Measurements from ENCODE around the gene PITRM1. TPM values are rescaled to one million over a fixed set of nuclear protein-coding genes. Genes with fewer than 3 reads are reported as not detected.

Gene PITRM1
- total RNA-seq, 1 donor from 2014 or later = 46.6 TPM

DNA sequence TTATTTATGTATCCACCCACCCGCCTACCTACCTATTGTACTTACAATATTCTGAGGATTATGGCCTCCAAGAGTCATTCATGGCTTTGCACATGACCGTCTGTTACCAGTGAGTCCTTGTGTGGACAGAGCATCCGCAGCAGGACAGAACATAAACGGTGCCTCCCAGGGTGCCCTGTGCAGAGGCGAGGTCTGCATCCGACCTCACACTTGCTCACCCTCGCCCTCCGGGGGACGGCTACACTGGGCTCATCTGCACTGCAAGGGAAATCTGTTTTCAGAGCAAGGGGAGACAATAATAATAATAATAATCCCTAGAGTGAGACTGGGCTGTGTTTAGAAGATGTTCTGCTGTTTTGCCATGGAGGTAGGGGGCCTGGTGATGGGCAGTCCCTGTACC is 75.4 kb downstream of the PITRM1 start:
- DNase-seq (ENCODE audit: low read depth, low spot score) = no peak
- Mint-ChIP-seq H3K4me3 (no peak overlapping the region), H3K27me3 (ENCODE audit: low read depth) (no peaks in the 10 kb centered on the region), H3K36me3 (ENCODE audit: low read depth) (peaks cover 14% of the 10 kb centered on the region), H3K9me3 (no peaks in the 10 kb centered on the region), H3K27ac (ENCODE audit: unreplicated experiment) (no peak overlapping the region), H3K4me1 (peaks cover 11% of the 10 kb centered on the region)
- no peak for TF ChIP-seq CTCF (conservative IDR thresholded peaks at IDR 0.05)

GRCh38 chr10:3096149-3096548 is 76.4 kb downstream of the PITRM1 start:
- no peak for TF ChIP-seq CTCF (conservative IDR thresholded peaks at IDR 0.05)
- H3K27ac Mint-ChIP-seq (ENCODE audit: unreplicated experiment) = no peak overlapping the region
- DNase-seq (ENCODE audit: low read depth, low spot score) = no peak
- peaks cover 13% of the 10 kb centered on the region for H3K36me3 Mint-ChIP-seq (ENCODE audit: low read depth)
- H3K4me1 Mint-ChIP-seq = peaks cover 11% of the 10 kb centered on the region
- no peaks in the 10 kb centered on the region for H3K9me3 Mint-ChIP-seq
- H3K27me3 Mint-ChIP-seq (ENCODE audit: low read depth) = no peaks in the 10 kb centered on the region
- no peak overlapping the region for H3K4me3 Mint-ChIP-seq

- H3K27ac Mint-ChIP-seq (ENCODE audit: unreplicated experiment) = no peak overlapping the region
- TF ChIP-seq CTCF (conservative IDR thresholded peaks at IDR 0.05) = no peak
- peaks cover 10% of the 10 kb centered on the region for H3K36me3 Mint-ChIP-seq (ENCODE audit: low read depth)
- no peak for DNase-seq (ENCODE audit: low read depth, low spot score)
- H3K4me1 Mint-ChIP-seq = peaks cover 11% of the 10 kb centered on the region
- H3K4me3 Mint-ChIP-seq = no peak overlapping the region
- no peaks in the 10 kb centered on the region for H3K27me3 Mint-ChIP-seq (ENCODE audit: low read depth)
- H3K9me3 Mint-ChIP-seq = no peaks in the 10 kb centered on the region
These were observed 77.0 kb downstream of the PITRM1 start for GRCh38 chr10:3095373-3096139.

DNA sequence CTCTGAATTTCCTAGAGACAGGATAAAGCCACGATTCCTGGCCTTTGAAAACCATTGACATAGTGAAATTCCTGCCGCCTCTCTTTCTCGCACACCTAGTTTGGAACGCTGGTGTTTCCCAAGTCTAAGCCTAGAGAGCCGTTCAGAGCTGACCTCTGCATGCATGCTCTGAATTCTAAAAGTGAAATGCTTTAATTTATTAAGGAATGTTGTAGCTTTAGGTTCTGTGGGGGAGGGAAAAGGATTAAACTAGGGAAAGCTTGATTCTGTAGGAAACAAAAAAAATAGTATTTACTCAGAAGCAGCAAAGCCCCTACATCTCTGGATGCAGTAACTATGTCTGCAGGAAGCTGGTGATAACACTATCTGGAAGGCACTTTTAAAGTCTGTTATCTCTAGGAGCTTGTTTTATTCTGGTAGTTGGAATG is 78.0 kb downstream of the PITRM1 start:
- Mint-ChIP-seq H3K9me3 (no peaks in the 10 kb centered on the region), H3K27ac (ENCODE audit: unreplicated experiment) (no peak overlapping the region), H3K36me3 (ENCODE audit: low read depth) (peaks cover 4% of the 10 kb centered on the region), H3K4me1 (peaks cover 11% of the 10 kb centered on the region), H3K4me3 (no peak overlapping the region), H3K27me3 (ENCODE audit: low read depth) (no peaks in the 10 kb centered on the region)
- no peak for DNase-seq (ENCODE audit: low read depth, low spot score)
- TF ChIP-seq CTCF (conservative IDR thresholded peaks at IDR 0.05) = no peak

DNA sequence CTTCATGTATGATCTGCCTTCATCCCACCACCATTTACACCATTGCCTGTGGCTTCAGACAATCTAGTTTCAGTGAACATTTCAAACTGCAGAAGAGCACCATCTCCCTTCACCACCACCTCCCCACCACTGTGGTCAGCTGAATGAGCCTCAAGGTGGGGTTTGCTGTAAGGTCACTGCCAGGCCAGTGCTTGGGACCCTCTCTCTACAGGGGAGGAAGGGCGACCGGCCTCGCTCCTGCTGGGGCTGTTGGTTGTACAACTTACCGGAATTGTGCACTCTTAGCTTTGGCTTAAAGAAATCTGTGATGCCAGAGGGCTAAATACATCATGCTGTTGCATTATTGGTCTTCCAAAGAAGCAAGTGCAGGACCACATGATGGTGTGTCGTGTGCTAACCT is 78.6 kb downstream of the PITRM1 start:
- H3K27ac Mint-ChIP-seq (ENCODE audit: unreplicated experiment) = no peak overlapping the region
- no peak overlapping the region for H3K4me3 Mint-ChIP-seq
- H3K36me3 Mint-ChIP-seq (ENCODE audit: low read depth) = peaks cover 4% of the 10 kb centered on the region
- no peaks in the 10 kb centered on the region for H3K9me3 Mint-ChIP-seq
- TF ChIP-seq CTCF (conservative IDR thresholded peaks at IDR 0.05) = no peak
- peaks cover 9% of the 10 kb centered on the region for H3K4me1 Mint-ChIP-seq
- H3K27me3 Mint-ChIP-seq (ENCODE audit: low read depth) = no peaks in the 10 kb centered on the region
- DNase-seq (ENCODE audit: low read depth, low spot score) = no peak
